ENCODE measurements around the gene ERMARD.

The ERMARD gene

GRCh38 chr6:169751242-169752073 lies at the start of gene ERMARD, which contains the start of gene DYNLT2:
Gene ERMARD (plus strand): TSS chr6:169751622. CDS start chr6:169751658, 36 bp downstream.
Gene DYNLT2 (minus strand): TSS chr6:169751572. CDS start chr6:169751458, 114 bp downstream.
- in situ Hi-C loops (cut with MboI; ENCODE audit: low pct_unique_long_range_greater_than_20kb, low sequenced_read_pairs, unreplicated experiment): no loop called here
- TF ChIP-seq CTCF (IDR thresholded peaks at IDR 0.05; ENCODE audit: extremely low read depth, insufficient read depth, missing control alignments): no peak
- peak; percentile 93 for DNase-seq (ENCODE audit: low spot score)

GRCh38 chr6:169701954-169702839 lies 49.2 kb upstream of the ERMARD start, which contains the start of the genes C6orf120 and WDR27:
Gene C6orf120 (plus strand): TSS chr6:169702126. CDS start chr6:169702460, 334 bp downstream.
Gene WDR27 (minus strand): TSS chr6:169702029. CDS start chr6:169689005, 13,024 bp downstream.
- in situ Hi-C loops (cut with MboI; ENCODE audit: low pct_unique_long_range_greater_than_20kb, low sequenced_read_pairs, unreplicated experiment): no loop called here
- peak; percentile 96 for DNase-seq (ENCODE audit: low spot score)
- TF ChIP-seq CTCF (IDR thresholded peaks at IDR 0.05; ENCODE audit: extremely low read depth, insufficient read depth, missing control alignments): no peak

GRCh38 chr6:169702840-169703246 lies 48.6 kb upstream of the ERMARD start:
- in situ Hi-C loops (cut with MboI; ENCODE audit: low pct_unique_long_range_greater_than_20kb, low sequenced_read_pairs, unreplicated experiment): no loop called here
- no peak for TF ChIP-seq CTCF (IDR thresholded peaks at IDR 0.05; ENCODE audit: extremely low read depth, insufficient read depth, missing control alignments)
- no peak for DNase-seq (ENCODE audit: low spot score)

GRCh38 chr6:169707772-169708171 lies 43.6 kb upstream of the ERMARD start:
- TF ChIP-seq CTCF (IDR thresholded peaks at IDR 0.05; ENCODE audit: extremely low read depth, insufficient read depth, missing control alignments): no peak
- DNase-seq (ENCODE audit: low spot score): no peak
- in situ Hi-C loops (cut with MboI; ENCODE audit: low pct_unique_long_range_greater_than_20kb, low sequenced_read_pairs, unreplicated experiment): no loop called here

- DNase-seq (ENCODE audit: low spot score): no peak
- in situ Hi-C loops (cut with MboI; ENCODE audit: low pct_unique_long_range_greater_than_20kb, low sequenced_read_pairs, unreplicated experiment): no loop called here
- TF ChIP-seq CTCF (IDR thresholded peaks at IDR 0.05; ENCODE audit: extremely low read depth, insufficient read depth, missing control alignments): no peak
These were observed 42.1 kb upstream of the ERMARD start for GRCh38 chr6:169709293-169709692.

- TF ChIP-seq CTCF (IDR thresholded peaks at IDR 0.05; ENCODE audit: extremely low read depth, insufficient read depth, missing control alignments): no peak
- no peak for DNase-seq (ENCODE audit: low spot score)
- in situ Hi-C loops (cut with MboI; ENCODE audit: low pct_unique_long_range_greater_than_20kb, low sequenced_read_pairs, unreplicated experiment): no loop called here
These were observed 41.4 kb upstream of the ERMARD start for GRCh38 chr6:169710009-169710408.
